ENCODE results near the gene OSM. TPM values are rescaled to one million over a fixed set of nuclear protein-coding genes. Genes with fewer than 3 reads are reported as not detected.
A peak's percentile ranks its signal among the peaks of the same experiment; 100 is the strongest.

The OSM gene
- total RNA-seq, 1 experiment from 2014 or later: not detected

DNA sequence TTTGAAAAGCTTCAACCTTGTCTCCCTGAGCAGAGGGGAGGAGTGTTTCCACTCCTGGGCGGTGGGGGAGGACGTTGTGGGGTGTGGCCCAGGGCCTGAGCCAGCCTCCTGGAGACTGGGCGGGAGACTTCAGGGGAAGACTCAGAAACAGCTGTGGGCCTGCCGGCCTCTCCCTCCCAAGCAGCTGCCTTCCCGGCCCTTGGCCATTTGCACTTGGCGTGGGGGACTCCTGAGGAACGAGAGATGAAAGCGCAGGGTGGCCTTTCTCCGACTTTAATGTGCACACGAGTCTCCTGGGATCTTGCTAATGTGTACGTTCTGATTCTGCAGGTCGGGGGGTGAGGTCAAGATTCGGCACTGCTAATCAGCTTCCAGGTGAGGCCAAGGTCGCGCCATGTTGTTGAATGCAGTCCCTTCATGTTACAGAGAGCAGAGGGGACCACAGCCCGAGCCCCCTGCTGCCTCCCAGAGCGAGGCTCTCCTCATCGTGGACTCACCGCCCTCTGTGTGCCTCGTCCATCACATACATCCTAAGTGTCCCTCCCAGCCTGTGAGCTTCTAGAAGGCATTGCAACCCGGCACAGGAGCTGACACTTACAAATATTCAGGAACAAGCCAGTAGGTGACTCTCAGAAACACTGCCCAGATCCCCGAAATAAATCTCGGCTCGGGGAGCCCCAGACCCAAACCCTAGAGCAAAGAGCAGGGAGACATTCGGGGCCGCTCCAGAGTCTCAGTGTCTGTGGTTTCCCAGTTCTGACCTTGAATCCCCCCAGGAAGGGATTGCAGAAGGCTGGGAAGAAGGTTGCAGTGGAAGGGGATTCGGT lies 27.8 kb downstream of the OSM start:
- CTCF ChIA-PET: interaction anchor here (0.6 to 1.8 kb wide), 8 partner anchors 26 to 131 kb away, joined by 3 to 6 read pairs (median 4); no protein-coding TSS in a partner anchor
- TF ChIP-seq, protein P1, sequence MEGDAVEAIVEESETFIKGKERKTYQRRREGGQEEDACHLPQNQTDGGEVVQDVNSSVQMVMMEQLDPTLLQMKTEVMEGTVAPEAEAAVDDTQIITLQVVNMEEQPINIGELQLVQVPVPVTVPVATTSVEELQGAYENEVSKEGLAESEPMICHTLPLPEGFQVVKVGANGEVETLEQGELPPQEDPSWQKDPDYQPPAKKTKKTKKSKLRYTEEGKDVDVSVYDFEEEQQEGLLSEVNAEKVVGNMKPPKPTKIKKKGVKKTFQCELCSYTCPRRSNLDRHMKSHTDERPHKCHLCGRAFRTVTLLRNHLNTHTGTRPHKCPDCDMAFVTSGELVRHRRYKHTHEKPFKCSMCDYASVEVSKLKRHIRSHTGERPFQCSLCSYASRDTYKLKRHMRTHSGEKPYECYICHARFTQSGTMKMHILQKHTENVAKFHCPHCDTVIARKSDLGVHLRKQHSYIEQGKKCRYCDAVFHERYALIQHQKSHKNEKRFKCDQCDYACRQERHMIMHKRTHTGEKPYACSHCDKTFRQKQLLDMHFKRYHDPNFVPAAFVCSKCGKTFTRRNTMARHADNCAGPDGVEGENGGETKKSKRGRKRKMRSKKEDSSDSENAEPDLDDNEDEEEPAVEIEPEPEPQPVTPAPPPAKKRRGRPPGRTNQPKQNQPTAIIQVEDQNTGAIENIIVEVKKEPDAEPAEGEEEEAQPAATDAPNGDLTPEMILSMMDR (IDR thresholded peaks at IDR 0.05; ENCODE audit: unreplicated experiment): no peak
- H3K4me3 Mint-ChIP-seq (ENCODE audit: low read depth, unreplicated experiment): peak overlapping the region; percentile 33
- H3K27ac Mint-ChIP-seq (ENCODE audit: unreplicated experiment): peak overlapping the region; percentile 98
- no peaks in the 10 kb centered on the region for H3K9me3 Mint-ChIP-seq (ENCODE audit: low read depth, unreplicated experiment)
- DNase-seq: peak; percentile 85
- peaks cover 80% of the 10 kb centered on the region for H3K4me1 Mint-ChIP-seq (ENCODE audit: low read depth, unreplicated experiment)
- H3K36me3 Mint-ChIP-seq (ENCODE audit: insufficient read depth, unreplicated experiment): peaks cover 93% of the 10 kb centered on the region
- H3K27me3 Mint-ChIP-seq (ENCODE audit: unreplicated experiment): no peaks in the 10 kb centered on the region
- intact Hi-C loops (cut with micrococcal nuclease; ENCODE audit: unreplicated experiment): loop anchor here (5.0 kb wide), 1 partner anchor 132 kb away; no protein-coding TSS in a partner anchor
- BruUV-seq (replicated peaks): no TSS peak

DNA sequence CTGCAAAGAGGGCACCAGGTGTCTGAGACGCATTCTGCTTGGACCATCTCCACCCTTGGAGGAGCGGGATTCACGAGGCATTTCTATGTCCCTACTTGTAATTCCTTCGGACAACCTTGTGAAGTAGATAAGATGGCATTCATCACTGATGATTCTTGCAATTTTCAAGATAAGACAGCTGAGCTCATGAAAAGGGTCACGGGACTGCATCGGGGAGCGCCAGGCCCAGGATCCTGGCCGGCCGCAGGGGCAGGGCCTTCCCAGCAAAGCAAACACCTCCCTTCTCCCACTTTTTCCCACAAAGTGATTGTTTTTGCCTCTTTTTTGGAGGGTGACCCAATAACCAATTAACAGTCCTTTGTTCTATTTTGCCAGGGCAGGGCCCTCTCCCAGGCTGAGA lies 28.5 kb downstream of the OSM start:
- CTCF ChIA-PET: interaction anchor here (0.7 to 4.1 kb wide), 7 partner anchors 24 to 130 kb away, joined by 3 to 24 read pairs (median 6); no protein-coding TSS in a partner anchor
- peaks cover 87% of the 10 kb centered on the region for H3K36me3 Mint-ChIP-seq (ENCODE audit: insufficient read depth, unreplicated experiment)
- H3K9me3 Mint-ChIP-seq (ENCODE audit: low read depth, unreplicated experiment): no peaks in the 10 kb centered on the region
- TF ChIP-seq, protein P1 (IDR thresholded peaks at IDR 0.05; ENCODE audit: unreplicated experiment): no peak
- no peaks in the 10 kb centered on the region for H3K27me3 Mint-ChIP-seq (ENCODE audit: unreplicated experiment)
- no peak for DNase-seq
- peaks cover 74% of the 10 kb centered on the region for H3K4me1 Mint-ChIP-seq (ENCODE audit: low read depth, unreplicated experiment)
- BruUV-seq (replicated peaks): no TSS peak
- peak overlapping the region; percentile 33 for H3K4me3 Mint-ChIP-seq (ENCODE audit: low read depth, unreplicated experiment)
- peak overlapping the region; percentile 98 for H3K27ac Mint-ChIP-seq (ENCODE audit: unreplicated experiment)
- intact Hi-C loops (cut with micrococcal nuclease; ENCODE audit: unreplicated experiment): loop anchor here (5.0 kb wide), 1 partner anchor 131 kb away; no protein-coding TSS in a partner anchor

DNA sequence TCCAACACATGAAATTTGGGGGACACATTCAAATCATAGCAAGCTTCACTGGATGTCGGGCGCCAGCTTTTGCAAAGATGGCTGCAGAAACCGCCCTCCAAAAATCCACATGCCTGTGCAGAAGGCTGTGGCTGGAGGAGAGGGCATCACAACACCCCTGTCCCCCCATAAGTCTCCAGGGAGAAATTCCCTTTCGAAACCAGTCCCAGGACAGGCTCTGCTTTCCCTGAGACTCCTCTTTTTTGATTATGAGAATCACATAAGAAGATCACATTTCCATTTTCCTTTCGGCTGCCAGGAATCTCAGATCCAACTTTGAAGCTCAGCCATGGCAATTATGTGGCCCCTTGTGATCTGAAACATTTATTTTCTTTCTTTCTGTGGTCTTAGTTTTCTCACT lies 29.8 kb downstream of the OSM start:
- H3K4me3 Mint-ChIP-seq (ENCODE audit: low read depth, unreplicated experiment): no peak overlapping the region
- CTCF ChIA-PET: interaction anchor here (1.2 to 4.1 kb wide), 2 partner anchors 23 to 40 kb away, joined by 4 to 24 read pairs; no protein-coding TSS in a partner anchor
- BruUV-seq (replicated peaks): no TSS peak
- peak overlapping the region; percentile 98 for H3K27ac Mint-ChIP-seq (ENCODE audit: unreplicated experiment)
- intact Hi-C loops (cut with micrococcal nuclease; ENCODE audit: unreplicated experiment): loop anchor here (5.0 kb wide), 1 partner anchor 130 kb away; no protein-coding TSS in a partner anchor
- DNase-seq: no peak
- no peaks in the 10 kb centered on the region for H3K27me3 Mint-ChIP-seq (ENCODE audit: unreplicated experiment)
- TF ChIP-seq, protein P1 (IDR thresholded peaks at IDR 0.05; ENCODE audit: unreplicated experiment): no peak
- H3K36me3 Mint-ChIP-seq (ENCODE audit: insufficient read depth, unreplicated experiment): peaks cover 80% of the 10 kb centered on the region
- no peaks in the 10 kb centered on the region for H3K9me3 Mint-ChIP-seq (ENCODE audit: low read depth, unreplicated experiment)
- H3K4me1 Mint-ChIP-seq (ENCODE audit: low read depth, unreplicated experiment): peaks cover 64% of the 10 kb centered on the region

DNA sequence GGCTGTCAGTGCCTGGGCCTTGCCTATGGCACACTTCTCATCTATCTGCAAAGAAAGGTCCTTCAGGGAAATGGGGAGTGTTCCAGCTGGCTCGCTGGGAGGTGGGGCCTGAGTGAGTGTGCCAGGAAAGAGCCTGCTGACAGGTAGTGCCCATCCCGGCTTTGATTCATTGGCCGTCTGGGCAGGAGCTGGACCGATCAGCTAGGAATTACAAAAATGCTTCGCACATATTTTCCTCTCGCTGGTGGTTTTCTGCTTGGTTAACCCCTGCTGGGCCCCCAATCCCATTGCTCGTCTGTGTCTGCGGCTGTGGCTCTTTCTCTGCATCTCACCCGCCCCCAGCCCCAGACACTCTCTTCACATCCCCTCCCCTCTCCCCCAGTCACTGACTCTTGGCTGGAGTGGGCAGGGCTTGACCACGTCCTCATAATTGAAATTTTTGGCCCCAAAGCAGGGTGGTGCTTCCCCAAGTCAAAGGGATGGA lies 30.9 kb downstream of the OSM start:
- DNase-seq: peak; percentile 90
- intact Hi-C loops (cut with micrococcal nuclease; ENCODE audit: unreplicated experiment): loop anchor here (1.0 to 5.0 kb wide), 2 partner anchors 25 to 128 kb away; no protein-coding TSS in a partner anchor
- peak overlapping the region; percentile 98 for H3K27ac Mint-ChIP-seq (ENCODE audit: unreplicated experiment)
- peak overlapping the region; percentile 15 for H3K4me3 Mint-ChIP-seq (ENCODE audit: low read depth, unreplicated experiment)
- no peaks in the 10 kb centered on the region for H3K27me3 Mint-ChIP-seq (ENCODE audit: unreplicated experiment)
- TF ChIP-seq, protein P1 (IDR thresholded peaks at IDR 0.05; ENCODE audit: unreplicated experiment): no peak
- peaks cover 58% of the 10 kb centered on the region for H3K4me1 Mint-ChIP-seq (ENCODE audit: low read depth, unreplicated experiment)
- no TSS peak for BruUV-seq (replicated peaks)
- no peaks in the 10 kb centered on the region for H3K9me3 Mint-ChIP-seq (ENCODE audit: low read depth, unreplicated experiment)
- H3K36me3 Mint-ChIP-seq (ENCODE audit: insufficient read depth, unreplicated experiment): peaks cover 74% of the 10 kb centered on the region
- CTCF ChIA-PET: interaction anchor here (0.5 to 4.1 kb wide), 10 partner anchors 9 to 147 kb away, joined by 3 to 24 read pairs (median 3); no protein-coding TSS in a partner anchor
